ENCODE results near the gene EIF3F. TPM values are rescaled to one million over a fixed set of nuclear protein-coding genes. Genes with fewer than 3 reads are reported as not detected.

Gene EIF3F
- total and polyA plus RNA-seq, 2 experiments from 2014 or later = 137 to 201 TPM

DNA sequence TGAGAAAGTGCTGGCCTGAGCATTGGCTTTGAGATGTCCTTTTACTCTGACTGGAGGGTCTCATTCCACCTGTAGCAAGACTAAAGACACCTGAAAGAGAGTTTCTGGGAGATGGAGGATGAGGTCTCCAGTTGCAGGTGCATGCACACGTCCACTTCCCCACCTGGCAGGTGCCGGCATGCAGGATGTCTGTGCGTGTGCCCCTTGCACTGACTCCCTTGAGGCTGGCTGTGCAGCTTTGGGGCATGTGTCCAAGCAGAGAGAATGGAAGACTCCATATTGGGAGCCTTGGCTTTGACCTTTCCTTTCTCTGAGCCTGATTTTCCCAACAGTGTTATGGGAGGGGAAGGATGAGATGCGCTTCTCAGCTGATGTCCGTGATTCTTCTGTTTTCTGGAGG, 49.8 kb downstream of the EIF3F start:
- Histone ChIP-seq H4K20me1 (ENCODE audit: insufficient read depth, poor library complexity, severe bottlenecking) (no peaks in the 10 kb centered on the region), H3K4me3 (no peak overlapping the region)

DNA sequence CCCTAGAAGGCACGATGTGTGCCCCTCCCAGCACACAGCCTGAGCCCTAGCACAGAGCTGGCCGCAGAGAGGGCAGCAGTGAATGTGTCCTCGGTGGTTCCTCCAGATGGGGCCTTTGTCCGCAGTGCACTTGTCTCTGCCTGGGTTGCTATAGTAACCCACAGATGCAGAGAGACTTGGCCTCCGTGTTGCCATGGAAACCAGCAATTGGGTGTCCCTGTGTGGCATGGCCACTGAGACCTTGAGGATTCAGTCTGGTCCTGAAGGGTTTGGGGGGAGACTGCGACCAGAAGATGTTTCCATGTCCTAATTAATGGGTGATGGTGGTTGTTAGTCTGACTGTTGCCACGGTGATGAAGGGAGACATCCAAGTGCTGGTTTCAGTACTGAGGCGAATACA, 51.3 kb downstream of the EIF3F start:
- TF ChIP-seq EZH2 (IDR thresholded peaks at IDR 0.05; ENCODE audit: borderline replicate concordance) = no peak
- TF ChIP-seq, protein P1, sequence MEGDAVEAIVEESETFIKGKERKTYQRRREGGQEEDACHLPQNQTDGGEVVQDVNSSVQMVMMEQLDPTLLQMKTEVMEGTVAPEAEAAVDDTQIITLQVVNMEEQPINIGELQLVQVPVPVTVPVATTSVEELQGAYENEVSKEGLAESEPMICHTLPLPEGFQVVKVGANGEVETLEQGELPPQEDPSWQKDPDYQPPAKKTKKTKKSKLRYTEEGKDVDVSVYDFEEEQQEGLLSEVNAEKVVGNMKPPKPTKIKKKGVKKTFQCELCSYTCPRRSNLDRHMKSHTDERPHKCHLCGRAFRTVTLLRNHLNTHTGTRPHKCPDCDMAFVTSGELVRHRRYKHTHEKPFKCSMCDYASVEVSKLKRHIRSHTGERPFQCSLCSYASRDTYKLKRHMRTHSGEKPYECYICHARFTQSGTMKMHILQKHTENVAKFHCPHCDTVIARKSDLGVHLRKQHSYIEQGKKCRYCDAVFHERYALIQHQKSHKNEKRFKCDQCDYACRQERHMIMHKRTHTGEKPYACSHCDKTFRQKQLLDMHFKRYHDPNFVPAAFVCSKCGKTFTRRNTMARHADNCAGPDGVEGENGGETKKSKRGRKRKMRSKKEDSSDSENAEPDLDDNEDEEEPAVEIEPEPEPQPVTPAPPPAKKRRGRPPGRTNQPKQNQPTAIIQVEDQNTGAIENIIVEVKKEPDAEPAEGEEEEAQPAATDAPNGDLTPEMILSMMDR (IDR thresholded peaks at IDR 0.05; ENCODE audit: poor library complexity) = no peak
- TF ChIP-seq EZH2phosphoT487 (IDR thresholded peaks at IDR 0.05; ENCODE audit: low read depth, severe bottlenecking, unreplicated experiment) = no peak
- WGBS (ENCODE audit: low lambda C conversion rate, missing lambda C conversion rate) = 78% methylated on average over 8 of the region's 8 CpGs
- Histone ChIP-seq H3K9me2 (replicated peaks; ENCODE audit: insufficient read depth) (no peaks in the 10 kb centered on the region), H3K4me3 (no peak overlapping the region), H4K20me1 (ENCODE audit: insufficient read depth, poor library complexity, severe bottlenecking) (no peaks in the 10 kb centered on the region), H3K27ac (no peak overlapping the region), H3K4me1 (ENCODE audit: insufficient read depth) (peaks cover 21% of the 10 kb centered on the region), H3K36me3 (replicated peaks; ENCODE audit: insufficient read depth, low read depth) (no peaks in the 10 kb centered on the region), H2AFZ (no peak overlapping the region), H3K9me3 (ENCODE audit: low read depth) (no peaks in the 10 kb centered on the region), H3K27me3 (no peaks in the 10 kb centered on the region), H3K79me2 (no peaks in the 10 kb centered on the region), H3K4me2 (no peak overlapping the region)
- DNase-seq (ENCODE audit: low spot score) = no peak

More for the DNA sequence above, 49.8 kb downstream of the EIF3F start:
- Histone ChIP-seq H3K4me2 (no peak overlapping the region), H3K79me2 (no peaks in the 10 kb centered on the region), H3K9me2 (replicated peaks; ENCODE audit: insufficient read depth) (no peaks in the 10 kb centered on the region), H3K27me3 (peaks cover 6% of the 10 kb centered on the region), H3K27ac (no peak overlapping the region), H3K4me1 (ENCODE audit: insufficient read depth) (peaks cover 22% of the 10 kb centered on the region), H3K9me3 (ENCODE audit: low read depth) (no peaks in the 10 kb centered on the region), H2AFZ (no peak overlapping the region), H3K36me3 (replicated peaks; ENCODE audit: insufficient read depth, low read depth) (no peaks in the 10 kb centered on the region)
- 90% methylated on average over 5 of the region's 5 CpGs for WGBS (ENCODE audit: low lambda C conversion rate, missing lambda C conversion rate)
- TF ChIP-seq EZH2 (IDR thresholded peaks at IDR 0.05; ENCODE audit: borderline replicate concordance) (no peak), EZH2phosphoT487 (IDR thresholded peaks at IDR 0.05; ENCODE audit: low read depth, severe bottlenecking, unreplicated experiment) (no peak)
- TF ChIP-seq, protein P1 (IDR thresholded peaks at IDR 0.05; ENCODE audit: poor library complexity) = no peak
- no peak for DNase-seq (ENCODE audit: low spot score)

DNA sequence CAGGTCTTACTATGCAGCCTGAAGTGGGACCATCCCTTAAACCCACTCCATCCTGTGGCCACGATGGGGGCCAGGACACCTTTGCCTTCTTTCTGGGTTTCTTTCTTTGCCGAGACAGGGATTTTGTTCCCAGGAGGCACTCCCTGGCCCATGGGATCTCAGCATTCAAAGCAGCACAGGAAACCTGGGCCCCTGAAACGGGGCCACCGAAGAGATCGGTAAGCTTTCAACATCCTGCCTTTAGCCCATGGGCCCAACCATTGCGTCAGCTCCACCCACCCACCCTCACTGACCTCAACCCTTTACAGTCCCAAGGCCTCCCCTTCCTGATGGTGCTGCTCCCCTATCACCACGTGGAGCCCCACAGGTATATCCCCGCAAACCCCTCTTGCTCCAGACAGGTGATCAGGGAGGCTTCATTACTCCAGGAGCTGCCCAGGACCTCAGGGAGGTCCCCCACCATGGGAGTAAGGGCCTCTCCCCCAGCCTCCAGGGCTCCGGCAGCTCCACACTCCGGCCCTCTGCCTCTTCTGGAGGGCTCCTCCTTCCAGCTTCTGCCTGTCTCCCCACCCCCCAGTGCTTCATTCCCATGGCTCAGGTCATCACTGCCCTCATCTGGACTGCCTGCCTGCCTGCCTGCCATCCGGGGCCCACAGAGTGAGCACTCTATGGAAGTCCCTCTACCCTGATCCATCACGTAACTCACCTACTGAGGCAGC, 51.8 kb downstream of the EIF3F start:
- peaks cover 15% of the 10 kb centered on the region for H3K4me1 ChIP-seq (ENCODE audit: insufficient read depth)
- 89% methylated on average over 12 of the region's 12 CpGs for WGBS (ENCODE audit: low lambda C conversion rate, missing lambda C conversion rate)
- H2AFZ ChIP-seq = no peak overlapping the region
- no peaks in the 10 kb centered on the region for H3K79me2 ChIP-seq
- TF ChIP-seq EZH2 (IDR thresholded peaks at IDR 0.05; ENCODE audit: borderline replicate concordance) (no peak), EZH2phosphoT487 (IDR thresholded peaks at IDR 0.05; ENCODE audit: low read depth, severe bottlenecking, unreplicated experiment) (no peak)
- TF ChIP-seq, protein P1 (IDR thresholded peaks at IDR 0.05; ENCODE audit: poor library complexity) = no peak
- H3K27ac ChIP-seq = no peak overlapping the region
- H3K27me3 ChIP-seq = no peaks in the 10 kb centered on the region
- no peak overlapping the region for H3K4me2 ChIP-seq
- H4K20me1 ChIP-seq (ENCODE audit: insufficient read depth, poor library complexity, severe bottlenecking) = no peaks in the 10 kb centered on the region
- no peak overlapping the region for H3K4me3 ChIP-seq
- no peaks in the 10 kb centered on the region for H3K9me2 ChIP-seq (replicated peaks; ENCODE audit: insufficient read depth)
- H3K9me3 ChIP-seq (ENCODE audit: low read depth) = no peaks in the 10 kb centered on the region
- no peak for DNase-seq (ENCODE audit: low spot score)
- H3K36me3 ChIP-seq (replicated peaks; ENCODE audit: insufficient read depth, low read depth) = no peaks in the 10 kb centered on the region

Data from hepatocyte (in vitro differentiated cells).